Fibroblast of mammary gland (primary cell): ENCODE measurements around the gene ENTPD8.

Experiments used
- DNase-seq: peaks from one replicate; pipeline ENCODE4 v3.0.0-alpha.2; 2010; ENCODE audit warnings: low read depth
- H3K4me3 ChIP-seq: 2 replicates; pipeline ENCODE4 v1.5.1; 2011; ENCODE audit warnings: low read depth, mild to moderate bottlenecking, low read length, moderate library complexity; ENCODE audit not compliant: control insufficient read depth
- CTCF ChIP-seq: conservative IDR thresholded peaks from 2 replicates; pipeline ENCODE4 v1.5.1; 2011; ENCODE audit warnings: low read depth, low read length, inconsistent platforms; ENCODE audit not compliant: control insufficient read depth, insufficient read depth

ENTPD8 gene

GRCh38 chr9:137423514-137424291 lies 17.5 kb downstream of the ENTPD8 start:
- TF ChIP-seq CTCF: no peak
- no peak for DNase-seq
- H3K4me3 ChIP-seq: peak overlapping the region; percentile 16

- TF ChIP-seq CTCF: no peak
- H3K4me3 ChIP-seq: peak within 1 kb of the TSS; percentile 78
- peak; percentile 86 for DNase-seq
Observed at GRCh38 chr9:137422604-137423513, 18.3 kb downstream of the ENTPD8 start, which contains the start of the genes EXD3 and NOXA1. Gene EXD3 (minus strand): TSS chr9:137423162. CDS start chr9:137395357, 27,805 bp downstream. Gene NOXA1 (plus strand): TSS chr9:137423393. CDS start chr9:137423530, 137 bp downstream.

GRCh38 chr9:137421838-137422603 lies 19.1 kb downstream of the ENTPD8 start:
- TF ChIP-seq CTCF: no peak
- H3K4me3 ChIP-seq: peak overlapping the region; percentile 78
- no peak for DNase-seq

- no peak for TF ChIP-seq CTCF
- no peak overlapping the region for H3K4me3 ChIP-seq
- DNase-seq: no peak
Observed at GRCh38 chr9:137417161-137418021, 23.8 kb downstream of the ENTPD8 start.

- H3K4me3 ChIP-seq: no peak overlapping the region
- no peak for DNase-seq
- no peak for TF ChIP-seq CTCF
Observed at GRCh38 chr9:137416563-137417151, 24.5 kb downstream of the ENTPD8 start.
